SK-N-SH (cell line): ENCODE results near the gene SLC13A4. TPM values are rescaled to one million over a fixed set of nuclear protein-coding genes. Genes with fewer than 3 reads are reported as not detected.

Experiments used
- CTCF ChIA-PET: fragments of 300-600, 350-600 bp; formaldehyde crosslinking; extraction: SDS; loops from one replicate; lab custom pipeline; 2021; lab: Yijun Ruan, JAX
- POLR2A ChIA-PET: fragments of 350-600 bp; sonication (Branson Sonifier 250); formaldehyde crosslinking; extraction: SDS; loops from one replicate; lab custom pipeline; 2020; ENCODE audit warnings: antibody characterized with exemption, inconsistent platforms; lab: Yijun Ruan, JAX
- DNase-seq: peaks from one replicate; pipeline ENCODE4 v3.0.0; 2012
- H2AFZ ChIP-seq: fragments of 200-600 bp; sonication (generic); 2 replicates; pipeline ENCODE4 v1.8.1; 2016; ENCODE audit warnings: antibody characterized with exemption, mild to moderate bottlenecking, low read depth
- H3F3A ChIP-seq: fragments of 200-600 bp; sonication (generic); replicated peaks from 2 replicates; pipeline ENCODE3; 2016; ENCODE audit warnings: antibody characterized with exemption, mild to moderate bottlenecking; ENCODE audit not compliant: insufficient read depth
- H3K27ac ChIP-seq, 2 experiments: fragments of 200-500 bp in 1 of 2; fragments of 200-600 bp in 1 of 2; sonication (Bioruptor generic) in 1 of 2; sonication (generic), shearing (Covaris generic) in 1 of 2; 2 replicates each; pipeline versions ENCODE4 v1.5.1 to v1.6.1; 2014 to 2016; ENCODE audit warnings: low read depth in 2 of 2, inconsistent platforms in 1 of 2, low read length in 1 of 2, mild to moderate bottlenecking in 1 of 2, mixed read lengths in 1 of 2
- H3K27me3 ChIP-seq: fragments of 200-600 bp; sonication (generic), shearing (Covaris generic); 2 replicates; pipeline ENCODE4 v1.6.1; 2016; ENCODE audit warnings: mixed run types; ENCODE audit not compliant: insufficient read depth
- H3K36me3 ChIP-seq, 2 experiments: fragments of 200-500 bp in 1 of 2; fragments of 200-600 bp in 1 of 2; sonication (Bioruptor generic) in 1 of 2; sonication (generic) in 1 of 2; replicated peaks in 1 of 2; 2 replicates each; pipeline versions ENCODE3 to v1.5.1; 2014 to 2016; ENCODE audit warnings: low read length in 1 of 2, mild to moderate bottlenecking in 1 of 2; ENCODE audit not compliant: insufficient read depth in 2 of 2, control insufficient read depth in 1 of 2
- H3K4me1 ChIP-seq, 2 experiments: fragments of 200-500 bp in 1 of 2; fragments of 200-600 bp in 1 of 2; sonication (Bioruptor generic) in 1 of 2; sonication (generic), shearing (Covaris generic) in 1 of 2; 2 replicates each; pipeline versions ENCODE4 v1.5.1 to v1.6.1; 2014 to 2016; ENCODE audit warnings: low read depth in 1 of 2, low read length in 1 of 2, mixed run types in 1 of 2; ENCODE audit not compliant: insufficient read depth in 2 of 2, control insufficient read depth in 1 of 2
- H3K4me2 ChIP-seq: fragments of 200-600 bp; sonication (generic), shearing (Covaris generic); 2 replicates; pipeline ENCODE4 v1.6.1; 2017; ENCODE audit warnings: mixed run types
- H3K4me3 ChIP-seq, 2 experiments: fragments of 200-500 bp in 1 of 2; fragments of 200-600 bp in 1 of 2; sonication (Bioruptor generic) in 1 of 2; sonication (generic), shearing (Covaris generic) in 1 of 2; 2 replicates each; pipeline versions ENCODE4 v1.5.1 to v1.8.1; 2014 to 2016; ENCODE audit warnings: low read depth in 2 of 2, inconsistent platforms in 1 of 2, low read length in 1 of 2, mild to moderate bottlenecking in 1 of 2, mixed read lengths in 1 of 2, moderate library complexity in 1 of 2
- H3K79me2 ChIP-seq: fragments of 200-600 bp; sonication (generic); 2 replicates; pipeline ENCODE4 v1.8.1; 2017; ENCODE audit warnings: mild to moderate bottlenecking; ENCODE audit not compliant: insufficient read depth
- H3K9ac ChIP-seq: fragments of 200-600 bp; sonication (generic); 2 replicates; pipeline ENCODE4 v1.6.1; 2017; ENCODE audit warnings: mixed run types
- H3K9me2 ChIP-seq: fragments of 200-600 bp; sonication (generic); 2 replicates; pipeline ENCODE4 v1.6.1; 2017; ENCODE audit warnings: mixed run types
- H3K9me3 ChIP-seq: fragments of 200-600 bp; sonication (generic); 2 replicates; pipeline ENCODE4 v1.6.1; 2017; ENCODE audit warnings: mixed run types, mild to moderate bottlenecking, moderate library complexity
- H4K20me1 ChIP-seq: fragments of 200-600 bp; sonication (generic); 2 replicates; pipeline ENCODE4 v1.6.1; 2017; ENCODE audit warnings: mild to moderate bottlenecking, mixed run types; ENCODE audit not compliant: insufficient read depth
- CHD2 ChIP-seq: fragments of 150-350 bp; IDR thresholded peaks from 2 replicates; pipeline ENCODE4 v1.6.1; 2018; ENCODE audit warnings: low read length; ENCODE audit not compliant: partially characterized antibody
- FOSL2 ChIP-seq: IDR thresholded peaks from 2 replicates; pipeline ENCODE4 v1.4.0; 2012; ENCODE audit warnings: low read depth, mild to moderate bottlenecking, moderate library complexity, borderline replicate concordance
- FOXJ3 ChIP-seq: sonication (generic); formaldehyde crosslinking; IDR thresholded peaks from 2 replicates; pipeline ENCODE4 v1.5.1; 2020; ENCODE audit warnings: mild to moderate bottlenecking, missing genetic modification reagents
- RCOR1 ChIP-seq: fragments of 150-350 bp; IDR thresholded peaks from 2 replicates; pipeline ENCODE4 v1.6.1; 2017; ENCODE audit warnings: antibody characterized with exemption, low read length
- SIN3A ChIP-seq: IDR thresholded peaks from 2 replicates; pipeline ENCODE4 v1.6.1; 2012; ENCODE audit warnings: low read depth, mild to moderate bottlenecking, low read length, moderate library complexity, borderline replicate concordance
- TAF1 ChIP-seq: IDR thresholded peaks from 2 replicates; pipeline ENCODE4 v1.6.1; 2012; ENCODE audit warnings: low read depth, mild to moderate bottlenecking, low read length, moderate library complexity, borderline replicate concordance
- TCF12 ChIP-seq: IDR thresholded peaks from 2 replicates; pipeline ENCODE4 v1.4.0; 2012
- TEAD4 ChIP-seq: IDR thresholded peaks from 2 replicates; pipeline ENCODE4 v1.4.0; 2012; ENCODE audit warnings: mild to moderate bottlenecking, borderline replicate concordance; ENCODE audit not compliant: insufficient read depth
- WGBS: methylation state at CpG from one replicate; pipeline ENCODE4 v1.1.6; 2017; ENCODE audit warnings: low lambda C conversion rate; 5-methylcytosine and 5-hydroxymethylcytosine counted together
- polyA plus RNA-seq, 3 experiments: library from polyadenylated mRNA; depleted of rRNA; stranded (reverse); fragments of >200 nt; gene quantifications; 2 replicates each; pipeline ENCODE4 v1.2.3, GENCODE V29; 2012
- TF ChIP-seq, protein P1 (sequence below): fragments of 150-350 bp; IDR thresholded peaks from 2 replicates; pipeline ENCODE4 v1.6.1; 2017; ENCODE audit warnings: antibody characterized with exemption, low read length, low read depth, borderline replicate concordance
- TF ChIP-seq, protein P2 (sequence below): IDR thresholded peaks from 2 replicates; pipeline ENCODE4; 2012

Gene SLC13A4
- polyA plus RNA-seq, 1 of the 3 experiments (the other 2 are of a cell fraction) = 0.30 TPM

DNA sequence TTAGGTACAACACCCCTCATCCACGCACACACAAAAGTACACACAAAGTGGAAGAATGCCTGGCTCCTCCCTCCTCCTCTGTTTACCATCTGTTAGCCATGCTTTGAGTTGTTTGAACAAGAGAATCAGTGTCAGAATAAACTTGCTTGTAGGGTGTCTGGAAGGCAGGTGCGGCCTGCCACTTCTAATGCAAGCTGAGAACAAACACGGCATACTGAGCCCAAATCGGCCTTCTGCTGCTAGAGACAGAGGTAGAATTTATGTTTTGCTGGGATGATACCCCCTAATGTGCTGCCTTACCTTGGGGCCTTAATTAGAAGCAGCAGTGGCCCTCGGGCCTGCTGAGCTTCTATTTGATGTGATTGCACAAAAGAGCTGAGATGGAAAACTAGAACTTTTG, 45.5 kb upstream of the SLC13A4 start (continued):
- TF ChIP-seq TAF1 = no peak
- no peak for TF ChIP-seq FOXJ3 (CRISPR knock-in tag)

DNA sequence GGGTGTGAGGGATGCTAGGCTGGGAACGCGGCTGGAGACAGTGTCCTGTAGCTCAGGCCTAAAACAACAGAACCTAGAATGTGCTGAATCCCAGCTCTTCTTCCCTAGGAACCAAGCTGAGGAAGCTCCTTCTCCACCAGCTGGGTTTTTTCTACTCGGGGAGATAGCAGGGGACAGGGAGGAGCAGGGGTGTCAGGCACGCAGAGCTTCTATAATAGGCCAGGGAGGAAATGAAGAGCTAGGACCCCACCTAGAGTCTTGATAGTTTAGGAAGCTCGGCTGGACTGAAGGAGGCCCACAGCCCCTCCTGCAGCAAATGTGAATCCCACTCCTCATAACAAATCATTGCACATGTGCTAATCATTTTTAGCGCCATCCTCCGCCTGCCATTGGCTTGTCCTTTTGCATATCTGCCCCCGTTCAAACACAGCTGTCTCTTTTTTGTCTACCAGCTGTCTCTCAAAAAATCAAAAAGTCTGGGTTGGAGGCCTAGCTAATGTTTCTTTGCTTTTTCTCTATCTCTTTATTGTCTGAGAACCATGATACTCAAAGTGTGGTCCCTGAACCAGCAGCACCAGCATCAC, 44.7 kb upstream of the SLC13A4 start:
- H3K9me2 ChIP-seq = no peaks in the 10 kb centered on the region
- H3K4me3 ChIP-seq = no peak overlapping the region
- WGBS = 87% methylated on average over 8 of the region's 8 CpGs
- no peak overlapping the region for H3K9ac ChIP-seq
- H3K27me3 ChIP-seq = no peaks in the 10 kb centered on the region
- H3K9me3 ChIP-seq = peaks cover 3% of the 10 kb centered on the region
- ChIA-PET POLR2A (no interaction called here), CTCF (interaction anchor here (1.3 to 1.6 kb wide), 3 partner anchors 10 to 127 kb away, joined by 3 read pairs; no protein-coding TSS in a partner anchor)
- no peaks in the 10 kb centered on the region for H4K20me1 ChIP-seq
- TF ChIP-seq, protein P1, sequence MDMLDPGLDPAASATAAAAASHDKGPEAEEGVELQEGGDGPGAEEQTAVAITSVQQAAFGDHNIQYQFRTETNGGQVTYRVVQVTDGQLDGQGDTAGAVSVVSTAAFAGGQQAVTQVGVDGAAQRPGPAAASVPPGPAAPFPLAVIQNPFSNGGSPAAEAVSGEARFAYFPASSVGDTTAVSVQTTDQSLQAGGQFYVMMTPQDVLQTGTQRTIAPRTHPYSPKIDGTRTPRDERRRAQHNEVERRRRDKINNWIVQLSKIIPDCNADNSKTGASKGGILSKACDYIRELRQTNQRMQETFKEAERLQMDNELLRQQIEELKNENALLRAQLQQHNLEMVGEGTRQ = no peak
- DNase-seq = no peak
- no peaks in the 10 kb centered on the region for H3F3A ChIP-seq
- H3K36me3 ChIP-seq = no peaks in the 10 kb centered on the region
- H3K4me2 ChIP-seq = no peak overlapping the region
- peaks cover 0 to 18% of the 10 kb centered on the region in 2 experiments; a peak in 1 of 4 replicates for H3K4me1 ChIP-seq
- H2AFZ ChIP-seq = no peak overlapping the region
- no peaks in the 10 kb centered on the region for H3K79me2 ChIP-seq
- no peak overlapping the region; a peak in 1 of 4 replicates for H3K27ac ChIP-seq

DNA sequence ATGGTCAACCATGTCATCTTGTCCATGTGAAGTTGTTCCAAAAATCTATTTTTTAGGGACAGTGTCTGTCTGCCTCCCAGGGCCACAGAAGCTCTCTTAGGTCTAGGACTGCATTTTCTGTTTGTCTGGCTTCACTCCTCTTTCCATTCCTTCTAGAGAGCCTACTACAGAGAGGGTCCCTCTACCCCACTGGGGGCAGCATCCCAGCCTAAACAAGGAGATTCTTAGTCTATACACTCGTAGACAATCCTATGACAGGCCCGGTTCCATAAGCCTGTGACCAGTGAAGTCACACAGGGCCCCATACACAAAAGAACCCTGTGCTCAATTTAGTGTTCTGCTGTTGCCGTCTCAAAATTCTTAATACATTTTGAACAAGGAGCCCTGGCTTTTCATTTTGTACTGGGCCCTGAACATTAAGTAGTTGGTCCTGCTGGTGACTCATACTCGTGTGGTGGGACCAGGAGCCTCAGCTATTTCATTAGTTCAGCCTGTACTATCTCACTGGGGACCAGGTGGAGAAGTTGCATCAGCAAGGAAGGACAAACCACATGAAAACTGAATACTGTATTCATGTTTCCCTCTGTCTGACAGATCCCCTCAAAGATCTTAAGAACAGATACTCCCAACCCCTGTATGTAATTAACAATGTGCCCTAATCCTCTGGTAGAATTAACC, 44.1 kb upstream of the SLC13A4 start:
- ChIA-PET POLR2A (no interaction called here), CTCF (interaction anchor here (0.6 to 1.6 kb wide), 4 partner anchors 61 to 238 kb away, joined by 3 read pairs; no protein-coding TSS in a partner anchor)
- WGBS = 71% methylated on average over 4 of the region's 4 CpGs
- Histone ChIP-seq H3K79me2 (no peaks in the 10 kb centered on the region), H3F3A (no peaks in the 10 kb centered on the region), H3K9me2 (no peaks in the 10 kb centered on the region), H3K27ac (no peak overlapping the region), H3K4me2 (no peak overlapping the region), H4K20me1 (no peaks in the 10 kb centered on the region), H3K9ac (no peak overlapping the region), H3K27me3 (no peaks in the 10 kb centered on the region), H3K4me1 (peaks cover 0 to 18% of the 10 kb centered on the region in 2 experiments; a peak in 1 of 4 replicates), H2AFZ (no peak overlapping the region), H3K36me3 (no peaks in the 10 kb centered on the region), H3K4me3 (no peak overlapping the region), H3K9me3 (no peaks in the 10 kb centered on the region; the same call in 1 of the 2 replicates)
- TF ChIP-seq TCF12 (peak; percentile 55), FOSL2 (no peak)
- no peak for DNase-seq

DNA sequence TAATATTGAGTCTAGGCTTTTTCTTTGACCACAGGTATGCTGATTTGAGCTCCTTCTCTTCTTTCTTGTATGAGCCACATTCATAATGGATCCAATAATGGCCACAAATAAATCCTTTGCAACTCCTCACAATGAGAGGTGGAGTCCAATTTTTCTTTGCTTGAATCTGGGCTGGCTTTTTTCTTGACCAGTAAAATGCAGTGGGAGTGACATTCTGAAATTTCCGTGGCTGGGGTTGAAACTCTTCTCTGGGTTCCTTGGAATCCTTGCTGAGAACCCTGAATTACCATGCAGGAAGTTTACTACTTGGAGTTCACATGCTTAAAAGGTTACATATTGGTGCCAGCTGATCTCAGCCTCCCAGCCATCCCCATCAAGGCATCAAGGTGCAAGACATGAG, 43.1 kb upstream of the SLC13A4 start:
- no peak overlapping the region for H3K4me3 ChIP-seq
- 75% methylated on average over 1 of the region's 1 CpG for WGBS
- H3K79me2 ChIP-seq = no peaks in the 10 kb centered on the region
- no peaks in the 10 kb centered on the region for H3K36me3 ChIP-seq
- H3F3A ChIP-seq = no peaks in the 10 kb centered on the region
- no peak overlapping the region for H3K9ac ChIP-seq
- no peaks in the 10 kb centered on the region for H4K20me1 ChIP-seq
- no peak overlapping the region for H2AFZ ChIP-seq
- H3K27ac ChIP-seq = no peak overlapping the region
- H3K4me1 ChIP-seq = peaks cover 0 to 18% of the 10 kb centered on the region in 2 experiments; a peak in 1 of 4 replicates
- H3K9me2 ChIP-seq = no peaks in the 10 kb centered on the region
- no peaks in the 10 kb centered on the region for H3K27me3 ChIP-seq
- DNase-seq = no peak
- no peaks in the 10 kb centered on the region for H3K9me3 ChIP-seq
- no peak overlapping the region for H3K4me2 ChIP-seq
- ChIA-PET CTCF (interaction anchor here (1.1 to 2.0 kb wide), 3 partner anchors 30 to 239 kb away, joined by 3 to 8 read pairs (median 3); no protein-coding TSS in a partner anchor), POLR2A (no interaction called here)
- no peak for TF ChIP-seq TCF12
- no peak for TF ChIP-seq CHD2
- no peak for TF ChIP-seq RCOR1
- TF ChIP-seq, protein P1 = no peak
- TF ChIP-seq SIN3A = no peak
- TF ChIP-seq TAF1 = no peak
- TF ChIP-seq, protein P2, sequence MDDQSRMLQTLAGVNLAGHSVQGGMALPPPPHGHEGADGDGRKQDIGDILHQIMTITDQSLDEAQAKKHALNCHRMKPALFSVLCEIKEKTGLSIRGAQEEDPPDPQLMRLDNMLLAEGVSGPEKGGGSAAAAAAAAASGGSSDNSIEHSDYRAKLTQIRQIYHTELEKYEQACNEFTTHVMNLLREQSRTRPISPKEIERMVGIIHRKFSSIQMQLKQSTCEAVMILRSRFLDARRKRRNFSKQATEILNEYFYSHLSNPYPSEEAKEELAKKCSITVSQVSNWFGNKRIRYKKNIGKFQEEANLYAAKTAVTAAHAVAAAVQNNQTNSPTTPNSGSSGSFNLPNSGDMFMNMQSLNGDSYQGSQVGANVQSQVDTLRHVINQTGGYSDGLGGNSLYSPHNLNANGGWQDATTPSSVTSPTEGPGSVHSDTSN = no peak
- no peak for TF ChIP-seq TEAD4
